HFFc6 (cell line): ENCODE results near the gene NLGN1. TPM values are rescaled to one million over a fixed set of nuclear protein-coding genes. Genes with fewer than 3 reads are reported as not detected.
"Not testable (repeated sequence)": the region's sequence is repeated elsewhere in the genome, so short reads cannot be mapped to it uniquely, and the experiment has no call there.

ENCODE experiments used
- DNase-seq: peaks from one replicate; pipeline ENCODE4 v3.0.0-alpha.2; 2018
- H3K27ac Mint-ChIP-seq: 2 replicates; pipeline ENCODE4 v1.8.0; 2020; ENCODE audit warnings: mild to moderate bottlenecking, mixed read lengths
- H3K27me3 Mint-ChIP-seq: 2 replicates; pipeline ENCODE4 v1.8.0; 2021; ENCODE audit warnings: mild to moderate bottlenecking, moderate library complexity, mixed read lengths; ENCODE audit not compliant: insufficient read depth
- H3K36me3 Mint-ChIP-seq: 2 replicates; pipeline ENCODE4 v1.8.0; 2021; ENCODE audit warnings: low read depth, mixed read lengths
- H3K4me1 Mint-ChIP-seq: 2 replicates; pipeline ENCODE4 v1.8.0; 2020; ENCODE audit warnings: low read depth, mixed read lengths
- H3K4me3 Mint-ChIP-seq: 2 replicates; pipeline ENCODE4 v1.8.0; 2020; ENCODE audit warnings: mild to moderate bottlenecking, moderate library complexity, mixed read lengths
- H3K9me3 Mint-ChIP-seq: 2 replicates; pipeline ENCODE4 v1.8.0; 2020; ENCODE audit warnings: mild to moderate bottlenecking, mixed read lengths
- CTCF ChIP-seq: fragments of 200-600 bp; sonication (generic); IDR thresholded peaks from 2 replicates; pipeline ENCODE4 v1.5.0; 2021; ENCODE audit warnings: antibody characterized with exemption, mild to moderate bottlenecking
- total RNA-seq, 6 experiments: library from RNA; stranded (reverse); fragmentation: NEBNext Ultra II Directional; extraction: Animal tissue kit (Norgen Biotek cat#: 25700); gene quantifications; 2 replicates in 1 of 6; 3 replicates in 5 of 6; pipeline ENCODE4 v1.2.3, GENCODE V29; 2021

The NLGN1 gene
- total RNA-seq, 6 experiments from 2014 or later: 10.0 to 17.2 (median 15.7) TPM

- Mint-ChIP-seq H3K27ac (no peak overlapping the region), H3K4me1 (peaks cover 41% of the 10 kb centered on the region), H3K9me3 (no peaks in the 10 kb centered on the region), H3K36me3 (no peaks in the 10 kb centered on the region; the same call in 1 of the 2 replicates), H3K27me3 (no peaks in the 10 kb centered on the region; the same call in 1 of the 2 replicates), H3K4me3 (no peak overlapping the region)
- no peak for DNase-seq
- no peak for TF ChIP-seq CTCF
Observed at GRCh38 chr3:174220775-174221554, 823.4 kb downstream of the NLGN1 start.

- H3K9me3 Mint-ChIP-seq: no peaks in the 10 kb centered on the region
- no peaks in the 10 kb centered on the region for H3K27me3 Mint-ChIP-seq
- H3K4me3 Mint-ChIP-seq: no peak overlapping the region
- peaks cover 28% of the 10 kb centered on the region for H3K4me1 Mint-ChIP-seq
- TF ChIP-seq CTCF: no peak
- DNase-seq: no peak
- no peaks in the 10 kb centered on the region; the same call in 1 of the 2 replicates for H3K36me3 Mint-ChIP-seq
- no peak overlapping the region for H3K27ac Mint-ChIP-seq
Observed at GRCh38 chr3:174223042-174223441, 825.5 kb downstream of the NLGN1 start.

GRCh38 chr3:174223626-174224025, 826.1 kb downstream of the NLGN1 start:
- DNase-seq: no peak
- TF ChIP-seq CTCF: no peak
- Mint-ChIP-seq H3K36me3 (no peaks in the 10 kb centered on the region; the same call in 1 of the 2 replicates), H3K27me3 (no peaks in the 10 kb centered on the region), H3K4me3 (no peak overlapping the region), H3K27ac (no peak overlapping the region), H3K4me1 (peaks cover 22% of the 10 kb centered on the region), H3K9me3 (no peaks in the 10 kb centered on the region)

- H3K9me3 Mint-ChIP-seq: no peaks in the 10 kb centered on the region
- H3K4me3 Mint-ChIP-seq: no peak overlapping the region
- TF ChIP-seq CTCF: no peak
- H3K27ac Mint-ChIP-seq: no peak overlapping the region
- H3K27me3 Mint-ChIP-seq: no peaks in the 10 kb centered on the region
- peaks cover 6% of the 10 kb centered on the region; the same call in 1 of the 2 replicates for H3K4me1 Mint-ChIP-seq
- no peaks in the 10 kb centered on the region; the same call in 1 of the 2 replicates for H3K36me3 Mint-ChIP-seq
- DNase-seq: no peak
Observed at GRCh38 chr3:174229916-174230315, 832.4 kb downstream of the NLGN1 start.

GRCh38 chr3:174232028-174232657, 834.6 kb downstream of the NLGN1 start:
- not testable (repeated sequence) for H3K9me3 Mint-ChIP-seq, H3K27ac Mint-ChIP-seq, DNase-seq, H3K4me3 Mint-ChIP-seq, H3K4me1 Mint-ChIP-seq, H3K27me3 Mint-ChIP-seq, H3K36me3 Mint-ChIP-seq
